GM18868 (cell line): ENCODE measurements around the gene SPTLC1.
A peak's percentile ranks its signal among the peaks of the same experiment; 100 is the strongest.
"Not testable (repeated sequence)": the region's sequence is repeated elsewhere in the genome, so short reads cannot be mapped to it uniquely, and the experiment has no call there.

Experiments
- ATAC-seq: cut with Tn5 transposase; IDR thresholded peaks from one replicate; pipeline ENCODE4 v1.9.1; 2021; ENCODE audit warnings: mild to moderate bottlenecking, moderate library complexity; ENCODE audit not compliant: unreplicated experiment

Gene SPTLC1

DNA sequence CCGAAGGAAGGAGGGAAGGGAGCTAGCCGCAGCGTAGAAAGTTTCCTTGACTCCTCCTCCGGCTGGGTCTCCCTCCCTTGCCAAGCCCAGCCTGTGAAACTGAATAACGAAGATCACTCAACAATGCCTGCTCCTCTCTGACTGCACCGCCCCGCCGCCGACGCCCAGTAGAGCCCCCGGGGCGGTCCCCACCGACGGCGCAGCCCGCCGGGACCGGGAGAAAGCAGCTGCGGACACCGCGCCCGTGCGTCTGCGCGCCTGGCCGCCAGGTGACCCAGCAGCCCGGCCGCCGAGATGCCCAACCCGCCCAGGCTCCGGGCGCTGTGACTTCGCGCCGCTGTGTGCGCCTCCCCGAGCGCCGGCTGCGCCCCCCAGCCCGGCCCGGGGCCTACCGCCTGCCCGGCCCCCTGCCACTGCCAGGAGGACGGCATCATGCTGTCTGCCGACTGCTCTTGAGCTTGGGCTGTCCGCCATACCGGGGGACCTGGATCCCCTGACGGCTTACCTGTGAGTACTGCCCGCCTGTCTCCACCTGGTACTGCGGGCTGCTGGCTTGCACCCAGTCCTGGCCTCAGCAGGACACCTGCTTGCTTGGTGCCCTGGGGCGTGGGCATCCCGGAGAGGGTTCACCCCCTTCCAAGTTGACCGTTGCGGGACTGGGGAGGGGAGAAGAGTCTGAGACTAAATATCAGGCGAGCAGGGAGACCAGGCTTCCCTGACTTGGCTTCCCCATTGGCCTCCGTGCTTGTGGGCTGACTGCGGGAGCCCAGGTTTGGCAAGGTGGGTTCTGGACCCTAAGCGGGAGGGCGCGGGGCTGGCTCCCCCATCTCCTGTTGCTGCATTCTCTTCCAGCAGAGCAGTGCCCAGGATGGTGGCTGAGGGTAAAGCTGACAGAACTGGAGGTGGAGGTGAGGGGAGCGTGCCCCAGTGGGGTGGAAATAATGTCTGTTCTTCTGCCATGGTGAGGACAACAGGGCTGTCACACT lies 26.2 kb upstream of the SPTLC1 start:
- ATAC-seq = no peak

GRCh38 chr9:92140754-92141143 lies 25.5 kb upstream of the SPTLC1 start:
- no peak for ATAC-seq

GRCh38 chr9:92140074-92140753 lies 25.0 kb upstream of the SPTLC1 start:
- ATAC-seq = no peak

DNA sequence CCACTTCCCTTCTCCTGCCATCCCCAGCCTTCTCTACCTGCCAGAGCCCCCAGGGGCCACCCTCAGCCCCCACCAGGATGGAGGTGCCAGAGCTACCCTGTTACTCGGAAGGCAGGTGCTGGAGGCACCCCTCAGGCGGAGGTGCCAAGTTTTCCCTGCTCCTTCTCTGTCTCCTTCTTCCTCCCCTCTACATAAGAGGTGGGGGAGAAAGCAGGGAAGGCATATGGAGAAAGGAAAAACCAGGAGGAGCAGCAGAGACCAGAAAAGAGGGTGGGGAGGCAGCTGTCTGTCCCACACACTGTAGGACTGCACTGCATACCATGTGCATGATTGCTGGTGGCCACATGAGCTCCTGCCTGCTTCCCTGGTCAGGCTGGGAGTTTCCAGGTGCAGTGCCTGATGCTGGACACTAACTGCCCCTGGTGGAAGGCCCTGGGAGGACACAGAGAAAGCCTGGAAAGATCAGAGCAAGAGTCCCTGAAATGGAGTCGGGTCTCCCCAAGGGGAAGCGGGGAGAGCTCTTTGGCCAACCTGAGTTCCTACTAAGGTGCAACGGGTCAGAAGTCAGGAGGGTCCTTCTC lies 23.8 kb upstream of the SPTLC1 start:
- ATAC-seq = not testable (repeated sequence)

- peak; percentile 49 for ATAC-seq
Measured at GRCh38 chr9:92138157-92138959, 23.1 kb upstream of the SPTLC1 start.

DNA sequence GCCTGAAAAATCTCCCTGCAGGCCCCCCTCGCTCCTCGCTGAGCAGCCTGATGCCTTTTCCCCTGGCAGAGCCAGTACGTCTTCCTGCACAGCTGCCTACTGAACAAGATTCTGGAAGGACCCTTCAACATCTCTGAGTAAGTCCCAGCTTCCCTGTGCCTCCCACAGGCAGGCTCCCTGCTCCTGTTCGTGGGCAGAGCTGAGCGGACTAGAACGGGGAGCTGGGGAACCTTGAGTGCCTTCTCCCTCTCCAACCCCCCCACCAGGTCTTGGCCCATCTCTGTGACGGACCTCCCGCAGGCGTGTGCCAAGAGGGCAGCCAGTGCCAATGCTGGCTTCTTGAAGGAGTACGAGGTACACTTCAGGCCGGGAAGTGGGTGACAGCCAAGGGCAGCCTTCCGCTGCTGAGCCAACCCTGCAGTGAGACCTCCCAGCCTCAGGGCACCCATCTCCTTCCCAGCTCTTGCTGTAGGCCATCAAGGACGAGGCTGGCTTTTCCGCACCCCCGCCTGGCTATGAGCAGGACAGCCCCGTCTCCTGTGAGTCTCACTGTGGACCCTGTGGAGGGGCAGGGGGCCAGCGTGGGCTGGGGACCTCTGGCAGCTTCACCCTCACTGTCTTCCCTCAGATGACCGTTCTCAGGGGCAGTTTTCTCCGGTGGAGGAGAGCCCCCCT lies 21.1 kb upstream of the SPTLC1 start:
- ATAC-seq = no peak

DNA sequence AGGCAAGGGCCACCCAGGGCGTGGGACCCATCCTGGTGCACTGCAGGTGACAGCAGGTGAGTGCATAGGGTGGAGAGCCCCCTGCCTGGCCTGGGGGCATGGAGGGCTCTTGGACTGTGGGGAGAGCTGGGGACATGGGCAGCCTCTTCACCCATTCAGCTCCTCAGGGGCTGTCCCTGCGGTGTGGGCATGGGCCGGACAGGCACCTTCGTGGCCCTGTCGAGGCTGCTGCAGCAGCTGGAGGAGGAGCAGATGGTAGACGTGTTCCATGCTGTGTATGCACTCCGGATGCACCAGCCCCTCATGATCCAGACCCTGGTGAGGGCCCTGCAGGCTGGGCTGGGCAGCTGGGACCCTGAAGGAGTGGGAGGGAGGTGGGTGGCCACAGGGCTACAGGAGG lies 20.4 kb upstream of the SPTLC1 start:
- ATAC-seq = no peak

GRCh38 chr9:92133949-92134604 lies 18.9 kb upstream of the SPTLC1 start:
- peak; percentile 80 for ATAC-seq

DNA sequence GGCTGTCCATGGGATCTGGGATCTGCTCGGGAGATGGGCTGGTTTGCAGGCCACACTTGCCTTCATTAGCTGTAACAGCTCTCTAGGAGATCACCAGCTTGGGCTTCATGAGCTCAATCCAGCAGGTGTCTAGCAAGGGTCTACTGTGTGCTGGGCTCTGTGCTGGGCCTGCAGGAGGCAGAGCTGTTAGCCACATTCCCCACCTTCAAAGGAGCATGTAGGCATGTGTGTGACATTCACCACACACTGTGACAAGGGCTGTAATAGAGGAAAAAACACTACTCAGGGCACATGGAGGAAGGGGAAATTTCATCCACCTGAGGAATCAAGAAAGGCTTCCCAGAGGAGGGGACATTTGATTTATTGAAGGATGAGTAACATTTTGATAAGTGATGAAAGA lies 17.7 kb upstream of the SPTLC1 start:
- ATAC-seq = not testable (repeated sequence)

DNA sequence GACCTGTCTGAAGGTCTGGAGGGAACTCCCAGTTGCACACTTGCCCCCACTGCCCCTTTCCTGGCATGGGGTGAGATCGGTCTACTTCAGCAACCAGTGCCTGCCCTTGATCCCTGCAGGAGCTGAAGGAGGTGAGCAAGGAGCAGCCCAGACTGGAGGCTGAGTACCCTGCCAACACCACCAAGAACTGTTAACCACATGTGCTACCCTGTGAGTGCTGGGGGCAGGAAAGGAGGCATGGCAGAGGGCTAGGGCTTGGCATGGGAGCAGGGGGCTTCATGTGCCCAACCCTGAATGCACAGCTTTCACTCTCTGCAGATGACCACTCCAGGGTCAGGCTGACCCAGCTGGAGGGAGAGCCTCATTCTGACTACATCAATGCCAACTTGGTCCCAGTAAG lies 17.3 kb upstream of the SPTLC1 start:
- ATAC-seq = no peak

- ATAC-seq = no peak
Measured at GRCh38 chr9:92122800-92123199, 7.6 kb upstream of the SPTLC1 start.

DNA sequence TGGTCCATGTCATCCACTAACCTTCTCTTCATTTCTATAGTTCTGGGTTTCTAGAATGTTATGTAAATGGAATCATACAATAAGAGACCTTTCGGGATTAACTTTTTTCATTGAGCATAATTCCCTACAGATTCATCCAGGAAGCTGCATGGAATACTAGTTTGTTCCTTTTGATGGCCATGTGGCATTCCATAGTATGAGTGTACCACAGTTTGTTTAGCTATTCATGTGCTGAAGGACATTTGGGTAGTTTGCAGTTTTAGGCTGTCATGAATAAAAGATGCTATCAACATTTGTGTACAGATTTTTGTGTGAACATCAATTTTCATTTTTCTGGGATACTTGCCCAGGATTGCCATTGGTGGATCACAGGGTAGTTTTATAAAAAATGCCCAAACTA lies 6.8 kb upstream of the SPTLC1 start:
- ATAC-seq = no peak

DNA sequence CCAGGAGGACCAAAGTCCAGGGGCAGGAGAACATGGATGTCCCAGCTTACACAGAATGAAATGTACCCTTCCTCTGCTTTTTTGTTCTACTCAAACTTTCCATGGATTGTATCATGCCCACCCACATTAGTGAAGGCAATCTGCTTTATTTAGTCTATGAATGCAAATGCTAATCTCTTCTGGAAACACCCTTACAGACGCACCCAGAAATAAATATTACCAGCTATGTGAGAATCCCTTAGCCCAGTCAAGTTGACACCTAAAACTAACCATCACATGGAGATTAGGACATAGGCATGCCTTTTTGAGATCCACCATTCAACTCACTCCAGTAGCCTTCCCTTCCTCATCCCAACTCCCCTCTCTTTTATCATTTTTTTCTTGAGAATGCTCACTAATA lies 6.1 kb upstream of the SPTLC1 start:
- ATAC-seq = no peak

DNA sequence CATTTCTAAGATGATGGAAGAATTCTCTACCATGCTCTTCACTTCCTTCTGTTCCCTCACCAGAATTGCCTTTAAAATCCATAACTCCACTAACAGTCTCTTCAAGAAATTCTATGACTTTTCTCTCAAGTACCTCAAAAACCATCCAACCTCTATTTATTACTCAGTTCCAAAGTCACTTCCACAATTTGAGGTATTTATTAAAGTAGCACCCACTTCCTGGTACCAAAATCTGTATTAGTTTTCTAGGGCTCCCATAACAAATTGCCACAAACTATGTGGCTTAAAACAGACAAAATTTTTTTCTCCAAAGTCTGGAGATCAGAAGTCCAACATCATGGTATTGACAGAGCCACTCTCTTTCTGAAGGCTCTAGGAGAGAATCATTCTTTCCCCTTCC lies 4.9 kb upstream of the SPTLC1 start:
- ATAC-seq = no peak

- no peak for ATAC-seq
Measured at GRCh38 chr9:92119586-92119985, 4.4 kb upstream of the SPTLC1 start.

DNA sequence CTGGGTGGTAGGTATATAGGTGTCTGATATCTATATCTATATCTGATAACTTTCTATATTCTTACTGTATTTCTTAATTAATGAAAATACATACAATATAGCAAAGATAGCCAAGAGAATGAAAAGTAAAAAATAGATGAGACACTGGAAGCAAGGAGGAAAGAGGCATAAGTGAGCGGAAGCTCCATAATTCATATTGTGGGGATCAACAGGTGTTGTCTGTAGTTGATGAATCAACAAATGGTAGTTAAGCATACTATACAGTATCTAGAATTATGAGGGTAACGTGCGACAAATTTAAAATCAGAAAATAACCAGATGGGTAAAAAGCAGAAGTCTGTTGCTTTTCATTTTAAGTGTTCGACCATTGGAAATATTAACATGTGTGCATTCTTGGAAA lies 7.1 kb downstream of the SPTLC1 start:
- ATAC-seq = no peak

- not testable (repeated sequence) for ATAC-seq
Measured at GRCh38 chr9:92105446-92106225, 9.6 kb downstream of the SPTLC1 start.

- ATAC-seq = not testable (repeated sequence)
Measured at GRCh38 chr9:92103601-92104000, 11.6 kb downstream of the SPTLC1 start.
